ENCODE measurements around the gene PIAS4.

Gene PIAS4

GRCh38 chr19:4043401-4043800 lies 35.9 kb downstream of the PIAS4 start:
- DNase-seq: no peak

- no peak for DNase-seq
Observed at GRCh38 chr19:4043966-4044715, 36.6 kb downstream of the PIAS4 start.

DNA sequence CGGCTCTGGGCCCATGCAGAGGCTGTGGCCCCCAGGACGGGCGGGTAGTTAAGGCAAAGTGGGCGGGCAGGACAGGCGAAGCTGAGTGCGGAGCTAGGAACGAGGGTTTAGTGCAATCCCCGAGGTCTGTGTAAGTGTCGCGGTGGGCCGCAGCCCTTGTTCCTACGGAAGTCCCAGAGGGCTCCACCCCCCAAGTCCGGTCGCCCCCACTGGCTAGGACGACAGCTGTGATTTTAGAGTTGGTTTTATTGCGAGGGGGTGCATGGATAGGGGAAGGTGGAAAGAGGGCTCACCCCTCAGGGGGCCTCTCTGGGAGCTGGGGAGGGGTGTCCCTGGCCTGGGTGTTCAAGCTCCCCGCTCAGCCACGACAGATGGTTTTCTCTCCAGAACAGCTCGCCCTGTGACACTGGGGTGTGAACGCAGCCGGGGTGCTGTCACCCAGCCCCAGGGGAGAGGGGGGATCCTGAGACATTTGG lies 37.5 kb downstream of the PIAS4 start:
- DNase-seq: no peak

DNA sequence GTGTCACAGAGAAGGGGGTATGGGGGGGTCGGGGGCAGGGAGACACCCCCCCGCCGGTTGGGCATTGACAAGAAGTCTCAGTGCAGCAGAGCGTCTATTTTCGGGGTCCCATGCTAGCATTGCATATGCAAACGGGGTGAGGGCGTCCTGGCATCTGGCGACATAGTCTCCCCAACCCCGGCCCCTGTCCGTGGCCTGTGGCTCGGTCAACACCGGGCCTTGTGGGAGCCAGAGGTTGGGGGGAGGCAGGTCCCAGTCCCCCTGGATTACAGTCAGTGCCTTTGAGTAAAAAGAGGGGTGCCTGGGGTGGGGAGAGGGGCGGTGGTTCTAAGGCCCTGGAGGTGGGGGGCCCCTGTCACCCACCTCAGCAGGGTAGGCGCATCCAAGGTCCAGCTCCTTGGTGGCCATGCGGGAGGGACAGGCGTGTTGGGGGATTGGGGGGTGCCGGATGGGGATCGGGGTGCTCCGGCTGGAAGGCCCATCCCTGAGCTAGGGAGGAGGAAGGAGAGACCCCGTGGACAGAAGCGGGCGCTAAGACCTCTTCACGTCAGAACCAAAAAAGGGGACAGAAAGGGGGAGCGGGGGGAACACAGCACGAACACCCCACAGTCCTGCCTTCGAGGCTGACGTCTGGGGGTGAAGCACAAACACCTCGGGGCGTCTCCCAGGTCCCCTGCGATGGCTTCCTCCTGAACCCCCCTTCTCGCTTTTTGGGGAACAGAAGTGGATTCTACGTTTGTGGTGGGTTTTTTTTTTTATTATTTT lies 38.2 kb downstream of the PIAS4 start:
- DNase-seq: no peak

GRCh38 chr19:4046362-4046691 lies 38.8 kb downstream of the PIAS4 start:
- DNase-seq: no peak

DNA sequence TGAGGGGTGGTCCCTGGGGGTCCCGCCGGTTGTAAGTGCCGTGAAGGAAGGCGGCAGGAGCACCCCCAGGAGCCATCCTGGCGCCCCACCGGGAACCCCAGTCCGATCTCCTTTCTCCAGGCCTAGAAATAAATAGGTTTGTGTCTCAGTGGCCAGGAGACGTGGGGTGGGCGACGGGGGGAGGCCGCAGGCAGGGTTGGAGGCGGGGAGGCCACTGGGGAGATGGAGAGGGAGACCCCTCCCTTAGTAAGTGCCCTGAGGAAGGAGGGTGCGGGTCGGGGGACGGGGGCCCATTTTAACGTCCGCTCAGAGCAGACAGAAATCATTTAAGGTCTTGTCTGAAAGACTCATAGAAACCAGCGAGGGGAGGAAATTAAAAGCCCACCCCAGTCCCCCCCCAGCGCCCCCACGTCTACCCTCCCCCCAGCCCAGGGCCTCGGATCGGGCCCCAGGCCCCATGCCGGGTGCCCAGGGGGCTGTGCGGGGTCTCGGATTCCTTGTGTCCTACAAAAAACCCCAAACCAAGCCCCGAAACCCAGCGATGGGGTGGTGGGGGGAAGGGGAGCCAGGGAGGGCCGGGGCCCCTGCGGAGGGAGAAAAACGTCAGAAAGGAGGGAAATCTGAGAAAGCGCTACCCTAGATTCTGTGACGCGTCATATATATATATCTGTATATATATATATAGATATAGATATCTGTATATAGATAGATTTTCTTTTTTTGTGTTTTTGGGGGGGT lies 39.6 kb downstream of the PIAS4 start:
- DNase-seq: no peak

DNA sequence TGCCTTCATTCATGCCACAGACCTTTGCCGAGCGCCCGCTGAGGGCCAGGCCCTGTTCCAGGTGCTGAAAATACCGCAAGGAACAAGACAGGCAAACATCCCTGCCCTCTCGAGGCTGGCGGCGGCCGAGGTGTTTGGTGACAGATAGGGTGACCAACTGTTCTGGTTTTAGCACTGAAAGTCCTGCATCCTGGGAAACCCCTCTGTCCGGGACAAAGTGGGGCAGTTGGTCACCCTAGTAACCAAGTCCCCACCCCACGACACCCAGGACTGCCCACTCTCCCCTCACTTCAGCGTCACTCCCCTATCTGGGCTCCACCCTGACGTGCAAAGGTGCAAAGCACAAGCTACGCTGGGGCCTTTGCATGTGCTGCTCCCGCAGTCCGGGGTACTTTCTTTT lies 41.9 kb downstream of the PIAS4 start:
- DNase-seq: no peak

DNA sequence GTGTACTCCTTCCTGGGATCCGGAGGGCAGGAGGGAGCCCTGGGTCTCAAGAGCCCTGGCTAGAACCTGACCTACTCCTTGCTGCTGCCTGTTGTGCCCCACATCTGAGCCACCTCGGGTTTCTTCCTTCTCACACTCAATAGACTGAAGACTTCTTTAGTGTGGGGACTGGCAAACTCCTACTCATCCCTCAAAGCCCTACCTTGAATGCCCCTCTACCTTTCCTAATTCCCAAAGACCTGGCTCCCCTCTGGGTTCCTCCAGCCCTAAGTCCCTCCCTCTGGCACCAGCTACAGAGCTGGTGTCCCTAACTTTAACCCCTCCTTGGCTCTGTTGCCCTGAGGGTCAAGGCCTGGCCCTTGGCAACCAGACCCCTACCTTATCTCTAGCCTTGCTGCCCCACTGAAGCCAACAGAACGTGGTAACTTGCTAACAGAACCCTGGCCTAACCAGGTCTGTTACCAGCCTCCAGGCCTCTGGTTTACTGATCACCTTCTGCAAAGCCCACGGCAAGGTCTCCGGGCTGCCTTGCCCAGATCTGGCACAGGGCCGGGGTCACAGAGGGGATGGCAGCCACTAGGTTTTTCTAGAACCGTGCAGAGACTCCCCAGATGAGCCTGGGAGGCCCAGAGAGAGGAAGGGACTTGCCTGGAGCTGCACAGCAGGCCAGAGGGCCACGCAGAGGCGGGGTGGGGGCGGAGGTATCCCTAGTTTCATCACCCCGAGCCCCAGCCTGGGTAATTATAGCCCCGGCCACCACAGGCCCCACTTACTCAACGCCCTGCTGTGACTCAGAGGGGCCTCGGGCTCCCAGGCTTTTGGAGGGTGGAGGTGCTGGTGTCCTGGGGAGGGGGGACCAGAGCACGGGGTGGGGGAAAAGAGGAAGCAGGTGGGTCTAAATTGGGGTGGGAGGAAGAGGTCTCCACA lies 43.9 kb downstream of the PIAS4 start:
- DNase-seq: no peak

DNA sequence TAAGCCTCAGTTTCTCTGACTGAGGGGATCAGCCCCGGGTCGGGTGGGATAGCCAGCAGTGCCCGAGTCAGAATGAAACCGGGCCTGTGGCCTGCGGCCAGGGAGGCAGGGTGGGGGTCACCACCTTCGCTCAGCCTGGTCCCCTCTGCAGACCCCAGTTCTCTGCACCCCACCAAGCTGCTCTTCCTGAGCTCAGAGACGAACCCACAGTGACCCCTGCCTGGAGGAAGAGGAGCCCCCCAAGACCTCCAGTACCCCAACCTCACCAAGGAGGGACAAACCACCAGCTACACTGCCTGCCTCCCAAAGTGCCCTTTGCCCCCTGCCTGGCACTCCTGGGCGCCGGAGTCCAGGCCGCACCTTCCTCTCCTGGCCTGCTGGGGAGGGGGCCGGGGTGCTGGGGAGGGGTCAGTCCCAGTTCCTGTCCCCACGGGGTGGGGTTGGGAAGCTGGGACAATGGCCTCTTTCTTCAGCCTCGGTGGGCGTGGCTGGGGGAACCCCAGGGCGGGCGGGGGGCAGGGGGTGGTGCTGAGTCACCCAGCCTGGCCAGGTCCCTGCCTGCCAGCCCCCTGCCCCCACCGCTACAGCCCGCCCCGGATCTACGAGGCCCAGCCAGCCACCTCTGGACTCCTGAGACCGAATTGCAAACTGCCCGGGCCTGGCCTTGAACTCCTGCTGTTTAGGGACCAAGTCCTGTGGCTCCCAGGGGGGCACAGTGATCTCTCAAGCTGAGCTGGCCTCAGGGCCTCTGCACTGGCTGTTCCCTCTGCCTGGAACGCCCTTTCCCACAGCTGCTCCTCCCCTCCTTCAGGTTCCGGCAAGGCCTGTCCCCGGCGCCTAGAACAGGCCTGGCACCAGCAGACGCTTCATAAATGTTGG lies 44.8 kb downstream of the PIAS4 start:
- DNase-seq: no peak

DNA sequence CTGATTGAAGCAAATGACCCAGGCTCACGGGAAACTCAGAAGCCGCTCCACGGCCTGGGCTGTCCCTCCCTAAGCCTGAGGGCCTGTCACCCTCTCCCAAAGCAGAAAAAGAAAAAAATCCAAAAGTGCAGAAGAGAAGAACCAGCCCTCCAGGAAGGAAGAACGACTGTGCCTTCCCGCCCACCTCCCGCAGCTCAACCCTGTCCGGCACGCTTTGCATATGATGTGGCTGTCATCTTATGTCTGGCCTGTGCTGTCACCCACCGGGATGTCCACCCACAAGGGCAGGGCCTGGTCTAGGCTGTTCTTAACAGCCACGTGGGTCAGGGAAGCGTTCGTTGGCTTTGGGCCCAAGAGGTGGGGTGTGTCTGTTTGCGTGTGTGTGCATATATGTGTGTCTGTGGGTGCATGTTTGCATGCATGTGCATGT lies 45.5 kb downstream of the PIAS4 start:
- no peak for DNase-seq

DNA sequence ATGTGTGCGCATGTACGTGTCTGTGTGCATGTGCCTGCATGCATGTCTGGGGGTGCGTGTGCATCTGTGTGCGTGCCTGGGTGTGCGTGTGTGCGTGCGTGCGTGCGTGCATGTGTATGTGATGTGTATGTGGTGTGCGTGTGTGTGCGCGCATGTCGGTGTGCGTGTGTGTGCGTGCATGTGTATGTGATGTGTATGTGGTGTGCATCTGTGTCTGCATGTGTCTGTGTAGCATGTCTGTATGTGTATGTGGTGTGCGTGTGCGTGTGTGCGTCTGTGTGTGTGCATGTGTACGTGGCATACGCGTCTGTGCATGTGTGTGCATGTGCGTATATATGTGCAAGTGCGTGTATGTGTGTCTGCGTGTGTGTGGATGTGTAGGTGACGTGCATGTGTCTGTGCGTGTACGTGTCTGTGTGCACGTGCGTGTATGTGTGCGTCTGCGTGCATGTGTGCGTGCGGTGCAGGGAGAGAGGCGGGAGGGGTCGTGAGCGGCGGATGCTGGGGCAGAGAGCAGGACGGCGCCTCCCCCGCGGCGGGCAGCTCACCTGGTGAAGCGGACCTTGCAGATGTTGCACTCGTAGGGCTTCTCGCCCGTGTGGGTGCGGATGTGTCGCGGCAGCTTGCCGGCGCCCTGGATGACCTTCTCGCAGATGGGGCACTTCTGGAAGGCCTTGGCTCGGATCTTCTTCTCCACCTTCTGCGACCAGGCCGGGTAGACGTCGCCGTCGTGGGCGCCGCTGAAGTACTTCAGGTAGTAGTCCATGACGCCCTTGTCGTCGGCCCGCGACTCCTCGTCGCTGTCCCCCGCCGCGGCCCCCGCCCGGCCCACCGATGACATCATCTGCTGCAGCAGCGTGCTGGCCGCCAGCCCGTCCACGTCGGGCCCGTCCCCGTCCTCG lies 46.1 kb downstream of the PIAS4 start:
- no peak for DNase-seq

DNA sequence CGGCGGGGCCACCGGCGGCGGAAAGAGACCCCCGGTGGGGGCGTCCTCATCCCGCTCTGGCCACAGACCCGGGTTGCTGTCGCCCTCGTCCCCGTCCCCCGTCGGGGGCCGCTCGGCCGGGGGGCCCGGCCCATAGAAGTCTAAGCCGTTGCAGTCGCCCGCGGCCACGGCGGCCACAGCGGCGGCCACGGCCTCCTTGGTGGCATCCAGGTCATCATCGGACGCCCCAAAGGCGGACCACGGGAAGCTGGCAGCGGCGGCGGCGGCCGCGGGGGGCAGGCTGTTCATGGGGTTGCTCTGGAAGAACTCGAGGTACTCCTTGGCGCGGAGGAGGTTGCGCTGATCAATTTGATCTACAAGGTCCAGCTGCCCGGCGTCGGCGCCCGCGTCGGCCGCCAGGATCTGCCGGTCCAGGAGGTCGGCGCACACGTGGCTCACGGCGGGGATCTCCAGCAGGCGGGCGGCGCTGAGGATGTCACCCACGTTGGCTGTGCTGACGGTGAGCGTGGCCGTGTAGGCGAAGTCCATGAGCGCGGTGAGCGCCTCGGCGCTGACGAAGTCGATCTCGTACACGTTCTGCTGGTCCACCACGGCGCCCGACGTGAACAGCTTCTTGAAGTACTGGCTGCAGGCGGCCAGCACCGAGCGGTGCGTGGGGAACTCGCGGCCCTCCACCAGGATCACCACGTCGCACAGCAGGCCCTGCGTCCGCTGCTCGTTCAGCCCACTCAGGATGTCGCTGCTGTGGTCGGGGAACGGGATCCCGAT lies 47.1 kb downstream of the PIAS4 start:
- DNase-seq: no peak

DNA sequence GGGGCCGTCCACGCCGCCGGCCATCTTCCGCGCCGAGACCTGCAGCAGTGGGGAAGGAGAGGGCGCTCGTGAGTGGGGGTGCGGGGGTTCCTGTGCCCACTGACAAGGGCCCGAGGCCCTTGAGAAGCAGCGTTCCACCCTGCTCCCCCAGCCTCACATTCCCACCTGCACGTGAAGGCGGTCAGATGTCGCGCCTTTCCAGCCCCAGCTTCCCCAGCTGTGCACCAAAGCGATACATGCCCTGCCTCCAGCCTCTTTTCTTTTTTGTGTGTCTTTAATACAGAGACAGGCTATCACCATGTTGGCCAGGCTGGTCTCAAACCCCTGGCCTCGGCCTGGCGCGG lies 47.6 kb downstream of the PIAS4 start:
- DNase-seq: no peak

GRCh38 chr19:4057931-4058692 lies 50.6 kb downstream of the PIAS4 start:
- no peak for DNase-seq

GRCh38 chr19:4058693-4059452 lies 51.3 kb downstream of the PIAS4 start:
- DNase-seq: no peak

DNA sequence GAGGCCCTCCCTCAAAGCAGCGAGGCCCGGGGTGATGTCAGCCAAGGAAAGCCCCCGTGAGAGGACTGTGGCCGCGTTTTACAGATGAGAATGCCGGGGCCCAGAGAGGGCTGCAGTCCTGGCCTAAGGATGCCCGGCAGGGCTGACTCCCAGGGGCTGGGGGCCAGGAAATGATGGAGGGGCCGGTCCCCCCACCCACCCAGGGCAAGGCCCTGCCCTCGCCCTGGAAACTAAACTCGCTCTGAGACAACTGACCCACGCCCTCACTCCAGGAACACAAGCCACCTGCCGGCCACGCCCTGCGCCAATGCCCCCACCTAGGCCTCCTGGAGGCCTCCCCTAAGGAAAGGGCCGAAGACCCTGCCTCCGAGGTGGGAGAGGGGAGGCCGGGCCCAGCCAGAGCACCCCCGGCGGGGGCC lies 51.9 kb downstream of the PIAS4 start:
- DNase-seq: no peak

- DNase-seq: no peak
Observed at GRCh38 chr19:4059891-4060620, 52.5 kb downstream of the PIAS4 start.
